Tongue (tissue), 2 donors: ENCODE results near the gene RGS6. TPM values are rescaled to one million over a fixed set of nuclear protein-coding genes. Genes with fewer than 3 reads are reported as not detected.

Experiments
- DNase-seq: peaks from one replicate; pipeline ENCODE4 v3.0.0-alpha.2; 2015
- total RNA-seq: library from RNA; depleted of rRNA; stranded (reverse); fragments of >200 nt; gene quantifications from one replicate; pipeline ENCODE4 v1.2.3, GENCODE V29; 2014

Gene RGS6
- total RNA-seq, 1 donor from 2014 or later = 5.6 TPM

DNA sequence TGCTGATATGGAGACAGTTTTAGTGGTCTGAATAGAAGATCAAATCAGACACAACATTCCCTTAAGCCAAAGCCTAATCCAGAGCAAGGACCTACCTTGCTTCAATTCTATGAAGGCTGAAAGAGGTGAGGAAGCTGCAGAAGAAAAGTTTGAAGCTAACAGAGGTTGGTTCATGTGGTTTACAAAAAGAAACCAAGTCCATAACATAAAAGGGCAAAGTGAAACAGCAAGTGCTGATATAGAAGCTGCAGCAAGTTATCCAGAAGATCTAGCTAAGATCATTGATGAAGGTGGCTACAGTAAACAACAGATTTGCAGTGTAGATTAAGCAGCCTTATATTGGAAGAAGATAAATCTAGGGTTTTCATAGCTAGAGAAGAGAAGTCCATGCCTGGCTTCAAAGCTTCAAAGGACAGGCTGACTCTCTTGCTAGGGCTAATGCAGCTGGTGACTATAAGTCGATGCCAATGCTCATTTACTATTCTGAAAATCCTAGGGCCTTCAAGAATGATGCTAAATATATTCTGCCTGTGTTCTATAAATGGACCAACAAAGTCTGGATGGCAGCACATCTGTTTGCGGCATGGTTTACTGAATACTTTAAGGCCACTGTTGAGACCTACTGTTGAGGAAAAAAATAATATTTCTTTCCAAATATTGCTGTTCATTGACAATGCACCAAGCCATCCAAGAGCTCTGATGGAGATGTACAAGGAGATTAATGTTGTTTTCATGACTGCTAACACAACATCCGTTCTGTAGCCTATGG, 600.6 kb downstream of the RGS6 start:
- no peak for DNase-seq

- DNase-seq = no peak
Measured at GRCh38 chr14:72535485-72535884, 603.3 kb downstream of the RGS6 start.

DNA sequence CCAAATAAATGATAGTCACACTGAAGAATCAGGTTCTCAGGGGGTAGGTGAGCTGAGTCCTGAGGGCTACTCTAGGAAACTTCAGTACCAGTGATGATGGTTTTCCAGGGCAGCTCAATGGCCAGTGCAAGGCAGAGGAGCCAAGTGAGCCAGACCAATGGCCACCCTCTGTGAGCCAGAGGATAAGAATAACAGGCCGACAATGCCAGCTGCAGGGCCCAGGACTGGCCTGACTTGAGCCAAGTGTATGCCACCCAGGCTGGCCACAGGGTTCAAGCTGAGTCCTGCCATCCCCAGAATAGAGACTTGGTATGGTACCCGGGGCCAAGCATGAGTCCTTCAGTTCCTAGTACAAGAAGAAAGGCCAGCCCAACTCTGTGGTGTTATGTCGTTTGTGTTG, 606.2 kb downstream of the RGS6 start:
- DNase-seq = no peak

DNA sequence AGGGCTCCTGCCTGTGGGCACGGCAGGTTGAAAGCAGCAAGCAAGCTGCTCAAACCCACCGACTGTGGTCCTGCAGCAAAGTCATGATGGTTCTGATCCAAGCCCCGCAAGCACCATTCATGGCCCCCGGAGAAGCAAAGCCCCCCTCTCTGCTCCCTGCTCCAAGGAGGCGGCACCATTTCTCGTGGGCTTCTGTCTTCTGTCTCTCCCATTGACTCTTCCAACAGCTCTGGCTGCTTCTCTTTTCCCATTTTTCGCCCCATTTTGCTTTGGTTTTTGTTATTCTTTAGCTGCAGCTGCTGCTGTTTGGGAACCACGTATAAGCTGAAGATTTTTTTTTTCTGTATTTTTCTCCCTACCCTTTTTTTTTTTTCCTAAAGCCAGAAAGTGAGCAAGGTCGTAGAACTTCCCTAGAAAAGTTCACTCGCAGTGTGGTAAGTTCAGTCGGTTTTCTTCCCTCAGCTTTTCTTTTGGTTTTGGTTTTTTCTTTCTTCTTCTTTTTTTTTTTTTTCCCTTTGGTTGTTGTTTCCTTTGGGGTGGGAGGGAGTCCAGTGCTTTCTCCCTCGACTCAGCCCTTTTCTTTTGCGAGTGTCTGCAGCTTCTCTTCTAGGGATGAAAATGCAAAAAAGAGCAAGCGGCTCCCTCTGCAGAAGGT, 607.6 kb downstream of the RGS6 start:
- DNase-seq = peak; percentile 58

DNA sequence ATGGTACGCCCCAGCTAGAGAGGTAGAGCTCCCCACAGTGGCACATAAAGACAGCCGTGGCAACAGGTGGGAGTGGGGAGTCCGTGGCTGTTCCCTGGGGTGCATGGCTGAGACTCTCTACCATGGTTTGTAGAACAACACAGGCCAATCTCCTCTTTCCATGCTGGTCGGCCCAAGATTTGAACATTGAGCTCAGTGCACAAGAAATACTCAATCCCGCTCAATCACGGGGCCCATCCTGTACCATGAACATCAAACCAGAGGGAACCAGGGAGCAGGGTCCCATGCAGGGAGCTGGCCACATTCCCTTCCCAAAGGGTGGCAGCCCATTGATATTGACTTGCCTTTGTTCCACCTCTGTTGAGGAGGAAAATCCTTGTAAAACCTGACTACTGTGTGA, 608.6 kb downstream of the RGS6 start:
- DNase-seq = no peak

- DNase-seq = no peak
Measured at GRCh38 chr14:72541546-72541945, 609.3 kb downstream of the RGS6 start.

- DNase-seq = no peak
Measured at GRCh38 chr14:72543341-72543740, 611.1 kb downstream of the RGS6 start.

- DNase-seq = peak; percentile 83
Measured at GRCh38 chr14:72544615-72545387, 612.6 kb downstream of the RGS6 start.

- DNase-seq = no peak
Measured at GRCh38 chr14:72545411-72546311, 613.4 kb downstream of the RGS6 start.

DNA sequence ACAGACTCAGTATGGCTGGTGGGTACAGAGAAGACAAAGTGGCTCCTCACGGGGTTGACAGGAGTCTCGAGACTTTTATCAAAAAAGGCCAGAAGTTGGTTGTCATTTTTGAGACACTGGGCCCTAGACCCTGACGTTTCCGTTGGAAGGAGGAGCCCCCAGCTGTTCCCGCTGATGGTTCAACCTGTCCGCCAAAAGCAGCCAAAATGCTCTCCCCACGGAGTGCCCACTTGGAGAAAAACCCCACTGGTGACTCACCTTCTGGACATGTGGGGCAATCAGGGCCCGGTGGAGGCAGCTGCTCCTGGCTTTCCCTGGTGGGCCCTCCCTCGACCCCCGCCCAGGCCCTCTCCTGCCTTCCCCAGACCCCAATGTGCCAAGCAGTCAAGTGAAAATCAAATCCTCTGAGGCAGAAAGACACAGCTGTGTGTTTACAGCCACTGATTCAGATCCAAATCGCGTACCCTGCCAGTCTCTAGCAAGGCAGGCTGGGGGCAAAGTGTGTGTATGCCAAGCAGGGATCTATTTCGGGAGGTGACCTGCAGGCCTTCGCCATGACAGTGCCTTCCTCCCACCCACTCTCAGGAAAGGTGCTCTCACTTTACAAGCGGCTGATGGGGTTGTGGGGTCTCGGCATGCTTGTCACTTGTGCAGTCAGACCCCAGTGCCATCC, 614.3 kb downstream of the RGS6 start:
- no peak for DNase-seq

DNA sequence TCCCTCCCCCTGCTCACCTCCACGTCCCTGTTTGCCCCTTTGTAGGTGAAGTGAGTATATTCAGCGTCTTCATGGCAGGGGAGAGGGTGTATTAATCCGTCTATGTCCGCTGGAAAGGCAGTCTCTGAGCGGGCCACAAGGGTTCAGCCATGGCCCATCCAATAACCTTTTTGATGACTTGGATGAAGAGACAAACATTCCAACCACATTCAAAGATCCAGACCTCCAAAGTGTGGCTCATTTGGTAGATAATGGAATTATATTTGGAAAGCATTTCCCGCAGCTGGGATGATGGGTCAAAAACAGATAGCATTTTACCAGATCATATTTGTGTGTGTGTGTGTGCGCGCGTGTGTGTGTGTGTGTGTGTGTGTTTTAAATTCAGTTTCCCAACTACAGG, 615.8 kb downstream of the RGS6 start:
- DNase-seq = no peak

- DNase-seq = no peak
Measured at GRCh38 chr14:72549026-72549425, 616.8 kb downstream of the RGS6 start.

- no peak for DNase-seq
Measured at GRCh38 chr14:72549854-72550253, 617.6 kb downstream of the RGS6 start.

- DNase-seq = no peak
Measured at GRCh38 chr14:72550513-72550912, 618.3 kb downstream of the RGS6 start.

DNA sequence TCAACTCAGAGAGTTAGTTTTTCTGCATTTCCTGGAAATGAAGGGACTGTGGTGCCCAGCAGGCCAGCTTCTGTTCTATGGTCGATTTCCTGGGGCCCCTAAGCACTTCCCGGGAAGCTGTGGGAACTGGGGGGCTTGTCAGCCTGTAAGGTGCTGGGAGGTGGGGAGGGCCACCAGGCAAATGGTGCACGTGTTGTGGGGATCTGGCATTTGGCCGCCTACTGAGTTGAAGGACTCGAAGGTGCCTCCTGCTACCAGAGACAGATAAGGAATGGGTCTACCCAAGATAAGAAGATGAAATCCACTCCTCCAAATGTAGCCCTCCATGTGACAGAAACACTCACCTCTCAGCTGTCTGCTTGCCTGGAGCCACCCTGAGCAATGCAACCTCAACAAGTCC, 620.0 kb downstream of the RGS6 start:
- DNase-seq = no peak

- DNase-seq = no peak
Measured at GRCh38 chr14:72553161-72553560, 620.9 kb downstream of the RGS6 start.

DNA sequence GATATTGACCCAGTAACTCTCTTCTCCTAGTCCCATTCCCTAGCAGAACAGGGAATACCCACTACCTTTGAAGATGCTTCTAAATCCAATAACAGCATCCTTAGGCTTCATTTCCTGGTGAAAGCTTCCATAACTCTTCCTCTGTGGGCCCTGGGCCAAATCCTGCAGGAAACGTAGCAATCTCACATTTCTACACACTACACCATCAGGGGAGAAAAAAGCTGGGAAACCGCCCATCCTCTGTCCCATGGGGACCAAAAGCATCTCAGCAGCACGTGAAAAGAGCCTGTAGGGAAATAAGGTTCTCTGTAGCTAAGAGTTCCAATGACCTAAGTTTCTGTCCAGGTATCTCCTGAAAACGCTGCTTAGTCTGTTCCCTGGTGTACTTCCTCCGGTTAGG, 621.4 kb downstream of the RGS6 start:
- DNase-seq = no peak

- DNase-seq = no peak
Measured at GRCh38 chr14:72554401-72554800, 622.2 kb downstream of the RGS6 start.

- DNase-seq = no peak
Measured at GRCh38 chr14:72554994-72555608, 622.9 kb downstream of the RGS6 start.

- DNase-seq = no peak
Measured at GRCh38 chr14:72555609-72556000, 623.4 kb downstream of the RGS6 start.

DNA sequence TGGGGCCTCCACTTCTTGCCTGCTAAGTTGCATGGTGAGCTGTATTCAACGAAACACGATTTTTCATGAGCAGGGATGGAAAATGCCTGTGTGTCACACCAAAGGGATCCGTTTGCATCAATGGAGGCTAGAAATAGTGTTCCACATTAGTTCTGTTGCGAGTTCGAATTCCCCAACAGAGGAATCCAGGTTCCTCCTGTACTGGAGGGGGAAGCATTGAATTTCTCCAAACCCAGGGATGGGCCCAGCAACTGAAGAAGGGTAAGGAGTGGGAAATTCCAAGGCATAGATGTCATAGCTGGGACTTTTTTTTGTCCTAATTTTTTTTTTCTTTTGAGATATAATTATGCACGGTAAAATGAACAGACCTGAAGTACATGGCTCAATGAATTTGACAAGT, 625.4 kb downstream of the RGS6 start:
- DNase-seq = no peak
